HG02840 (cell line): Measurements from ENCODE around the gene VPS9D1.
"Not testable (repeated sequence)": the region's sequence is repeated elsewhere in the genome, so short reads cannot be mapped to it uniquely, and the experiment has no call there.

Source experiments
- ATAC-seq: cut with Tn5 transposase; IDR thresholded peaks from one replicate; pipeline ENCODE4 v1.9.1; 2021; ENCODE audit warnings: mild to moderate bottlenecking, moderate library complexity, moderate number of reproducible peaks; ENCODE audit not compliant: unreplicated experiment, low FRiP score

Gene VPS9D1

DNA sequence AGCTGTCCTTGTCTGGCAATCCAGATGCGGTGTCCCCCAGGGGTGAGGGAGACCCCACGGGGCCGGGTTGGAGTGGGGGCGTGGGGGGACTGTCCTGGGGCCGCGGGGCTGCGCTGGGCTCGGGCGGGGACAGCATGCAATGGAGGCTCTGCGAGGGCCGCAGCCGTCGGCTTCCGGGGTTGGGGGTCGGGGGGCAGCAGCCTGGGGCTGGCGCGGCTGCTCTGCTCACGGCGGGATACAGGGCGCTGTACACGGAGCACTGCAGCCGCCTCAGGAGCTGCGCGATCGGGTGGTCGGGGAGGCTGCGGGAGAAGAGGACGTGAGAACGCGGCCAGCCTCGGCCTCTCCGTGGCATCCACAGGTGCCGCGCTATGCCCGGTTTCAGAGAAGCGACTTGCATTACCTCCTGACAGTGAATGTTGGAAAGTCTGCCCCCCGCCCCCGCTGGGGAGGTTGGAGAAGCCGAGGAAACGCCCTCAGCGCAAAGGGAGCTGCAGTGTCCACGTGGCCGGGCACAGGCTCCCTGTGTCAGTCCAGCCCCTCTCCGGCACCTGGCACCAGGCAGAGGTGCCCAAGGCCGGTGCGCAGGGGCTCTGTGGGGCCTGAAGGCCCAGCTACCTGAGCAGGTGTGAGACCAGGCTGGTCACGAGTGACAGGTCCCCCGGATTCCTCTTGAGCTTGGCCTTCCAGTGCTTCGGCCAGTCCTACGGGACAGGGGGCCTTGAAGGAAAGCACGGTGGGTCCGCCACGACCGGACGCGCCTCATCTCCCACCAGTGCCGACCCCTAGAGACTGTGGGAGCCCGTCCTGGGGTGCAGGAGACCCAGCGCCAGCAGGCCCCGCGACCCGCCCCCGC lies 9.8 kb downstream of the VPS9D1 start:
- no peak for ATAC-seq

DNA sequence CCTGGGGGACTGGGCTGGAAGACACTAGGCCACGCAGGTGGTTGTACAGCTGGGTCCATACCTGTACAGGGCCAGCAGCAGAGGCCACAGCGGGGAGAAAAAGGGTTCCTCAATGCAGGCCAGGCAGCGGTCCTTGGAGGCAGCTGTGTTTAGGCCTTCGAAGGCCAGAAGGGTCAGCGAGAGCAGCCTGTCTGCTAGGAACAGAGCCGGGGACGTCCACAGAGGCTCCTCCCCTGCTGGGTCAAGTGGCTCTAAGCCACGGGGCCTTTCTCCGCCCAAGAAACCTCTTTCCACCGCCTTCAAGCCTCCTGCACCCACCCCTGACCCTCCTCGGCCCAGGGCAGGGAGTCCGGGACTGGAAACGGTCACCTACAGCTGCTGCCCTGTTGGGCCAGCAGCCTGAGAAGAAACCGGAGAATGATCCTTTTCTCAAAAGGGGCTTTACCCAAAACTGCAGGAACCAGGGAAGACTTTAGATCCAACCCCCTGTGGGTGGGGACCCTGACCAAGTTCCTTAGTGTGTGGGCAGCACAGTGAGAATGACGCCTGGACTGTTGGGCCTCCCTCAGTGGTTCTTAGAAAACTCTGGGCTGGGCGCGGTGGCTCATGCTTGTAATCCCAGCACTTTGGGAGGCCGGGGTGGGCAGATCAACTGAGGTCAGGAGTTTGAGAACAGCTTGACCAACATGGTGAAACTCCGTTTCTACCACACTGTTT lies 10.8 kb downstream of the VPS9D1 start:
- ATAC-seq = no peak

DNA sequence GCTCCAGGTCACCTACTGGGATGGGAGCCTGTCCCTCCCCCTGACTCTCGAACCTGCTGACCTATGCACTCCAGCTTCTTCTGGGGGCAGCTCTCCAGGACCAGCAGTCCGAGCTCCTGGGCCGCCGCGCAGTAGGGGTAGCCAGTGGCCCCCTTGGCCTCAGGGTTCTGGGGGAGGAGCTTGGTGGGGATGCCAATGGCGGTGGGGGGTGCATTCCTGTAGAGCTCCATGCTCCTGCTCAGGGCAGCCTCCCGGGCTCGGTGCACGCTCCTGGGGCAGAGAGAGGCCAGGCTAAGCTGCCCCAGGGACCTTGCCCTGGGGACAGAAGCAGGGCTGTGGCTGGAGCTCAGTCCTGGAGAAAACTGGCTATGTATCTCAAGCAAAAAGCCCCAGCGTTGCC lies 11.5 kb downstream of the VPS9D1 start:
- no peak for ATAC-seq

DNA sequence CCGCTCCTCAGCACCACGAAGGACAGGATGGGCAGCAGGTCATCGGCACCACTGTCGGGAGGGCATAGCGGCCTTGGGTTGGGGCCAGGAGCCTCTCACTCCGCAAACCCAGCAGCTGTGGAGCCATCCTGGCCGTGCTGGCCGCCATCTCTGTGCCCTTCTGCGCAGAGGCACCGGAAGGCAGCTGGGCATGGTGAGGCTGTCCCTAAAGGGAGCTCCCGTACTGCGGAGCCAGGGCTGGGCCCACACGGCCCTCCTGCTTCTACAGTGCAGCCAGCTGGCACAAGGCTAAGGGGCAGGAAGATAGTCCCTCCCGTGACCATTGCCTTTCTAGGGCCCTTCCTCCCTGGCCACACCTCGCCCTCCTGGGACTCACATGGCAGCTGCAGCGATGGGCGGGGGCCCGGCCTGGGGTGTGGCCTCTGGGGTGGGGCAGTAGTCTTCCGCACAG lies 12.2 kb downstream of the VPS9D1 start:
- no peak for ATAC-seq

DNA sequence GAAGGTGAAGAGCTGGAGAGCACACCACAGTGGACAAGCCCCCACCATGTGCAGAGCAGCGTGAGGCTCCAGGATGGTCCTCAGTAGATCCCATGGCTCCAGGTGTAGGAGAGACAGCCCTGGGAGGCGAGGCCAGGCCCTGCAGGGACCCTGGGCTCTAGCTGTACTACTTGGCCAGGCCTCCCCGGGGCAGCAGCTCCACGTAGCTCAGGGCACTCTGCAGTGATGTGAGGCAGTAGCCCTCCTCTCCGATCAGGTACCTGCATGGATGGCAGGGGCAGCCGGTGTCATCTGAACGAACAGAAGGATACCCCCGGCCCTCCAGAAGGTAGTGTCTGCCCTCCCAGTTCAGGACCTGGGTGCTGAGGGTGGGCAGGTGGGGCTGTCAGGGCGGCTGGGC lies 13.0 kb downstream of the VPS9D1 start:
- no peak for ATAC-seq

DNA sequence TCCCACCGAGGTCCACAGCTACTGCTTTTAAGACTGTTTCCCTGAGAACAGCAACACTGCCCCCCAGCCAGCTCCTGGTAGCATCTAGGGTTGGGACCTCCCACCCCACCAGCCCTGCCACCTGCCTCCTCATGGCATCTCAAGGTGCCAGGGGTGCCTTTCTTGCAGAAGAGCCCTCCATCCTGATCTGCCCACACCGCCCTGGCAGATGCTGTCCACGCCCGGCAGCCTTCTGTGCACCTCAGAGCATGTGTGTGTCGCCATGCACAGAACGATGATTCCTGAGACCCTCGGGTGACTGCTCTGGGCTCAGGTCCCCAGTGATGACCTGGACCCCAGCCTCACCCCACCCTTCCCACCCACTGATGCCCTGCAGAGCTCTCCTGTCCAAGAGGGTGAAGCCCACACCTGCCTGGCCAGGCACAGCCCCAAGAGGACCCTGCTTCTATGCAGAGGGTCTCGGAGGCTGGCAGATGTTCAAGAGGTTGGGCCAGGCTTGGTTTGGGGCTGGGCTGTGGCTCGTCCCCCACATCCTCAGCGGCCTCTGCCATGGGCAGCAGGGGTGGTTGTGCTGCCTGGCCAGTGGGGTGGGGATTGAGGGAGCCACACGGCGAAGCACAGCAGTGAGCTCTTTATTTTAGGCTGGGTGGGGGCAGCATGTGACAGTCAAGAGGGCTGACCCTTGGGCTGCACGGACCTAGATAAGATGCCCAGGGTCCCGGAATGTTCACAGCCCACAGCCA lies 14.0 kb downstream of the VPS9D1 start:
- ATAC-seq = no peak

DNA sequence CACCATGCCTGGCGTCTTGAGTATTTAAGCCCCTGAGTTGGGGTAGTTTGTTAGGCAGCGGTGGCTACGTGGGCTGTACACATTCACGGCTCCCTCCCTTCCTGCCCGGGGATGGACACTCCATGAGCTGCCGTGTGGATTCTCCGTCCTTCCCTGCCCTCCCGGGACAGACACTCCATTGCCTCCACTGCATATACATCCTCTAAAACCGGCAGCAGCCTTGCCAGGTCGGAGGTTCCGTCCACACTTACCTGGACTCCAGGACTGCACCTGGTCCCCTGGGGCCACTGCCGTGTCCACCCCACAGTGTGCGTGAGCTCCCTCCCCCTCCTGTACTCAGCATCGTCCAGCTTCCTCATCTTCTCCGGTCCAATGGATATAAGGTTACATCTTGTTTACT lies 15.7 kb downstream of the VPS9D1 start:
- no peak for ATAC-seq

DNA sequence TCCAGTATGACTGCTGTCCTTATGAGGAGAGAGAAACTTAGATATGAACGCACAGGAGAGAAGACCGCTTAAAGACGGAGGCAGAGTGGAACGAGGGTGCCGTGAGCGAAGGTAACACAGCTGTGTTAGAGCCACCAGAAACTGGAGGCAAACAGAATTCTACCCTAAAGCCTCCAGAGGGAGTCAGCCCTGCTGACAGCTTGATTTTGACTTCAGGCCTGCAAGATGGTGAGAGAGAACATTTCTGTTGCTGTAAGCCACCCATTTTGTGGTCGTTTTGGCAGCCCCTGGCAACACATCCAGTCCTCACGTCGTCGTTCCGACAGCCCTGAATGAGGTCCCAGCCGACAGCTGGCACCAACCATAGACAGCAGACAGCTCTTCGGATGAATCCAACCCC lies 16.4 kb downstream of the VPS9D1 start:
- ATAC-seq = no peak

DNA sequence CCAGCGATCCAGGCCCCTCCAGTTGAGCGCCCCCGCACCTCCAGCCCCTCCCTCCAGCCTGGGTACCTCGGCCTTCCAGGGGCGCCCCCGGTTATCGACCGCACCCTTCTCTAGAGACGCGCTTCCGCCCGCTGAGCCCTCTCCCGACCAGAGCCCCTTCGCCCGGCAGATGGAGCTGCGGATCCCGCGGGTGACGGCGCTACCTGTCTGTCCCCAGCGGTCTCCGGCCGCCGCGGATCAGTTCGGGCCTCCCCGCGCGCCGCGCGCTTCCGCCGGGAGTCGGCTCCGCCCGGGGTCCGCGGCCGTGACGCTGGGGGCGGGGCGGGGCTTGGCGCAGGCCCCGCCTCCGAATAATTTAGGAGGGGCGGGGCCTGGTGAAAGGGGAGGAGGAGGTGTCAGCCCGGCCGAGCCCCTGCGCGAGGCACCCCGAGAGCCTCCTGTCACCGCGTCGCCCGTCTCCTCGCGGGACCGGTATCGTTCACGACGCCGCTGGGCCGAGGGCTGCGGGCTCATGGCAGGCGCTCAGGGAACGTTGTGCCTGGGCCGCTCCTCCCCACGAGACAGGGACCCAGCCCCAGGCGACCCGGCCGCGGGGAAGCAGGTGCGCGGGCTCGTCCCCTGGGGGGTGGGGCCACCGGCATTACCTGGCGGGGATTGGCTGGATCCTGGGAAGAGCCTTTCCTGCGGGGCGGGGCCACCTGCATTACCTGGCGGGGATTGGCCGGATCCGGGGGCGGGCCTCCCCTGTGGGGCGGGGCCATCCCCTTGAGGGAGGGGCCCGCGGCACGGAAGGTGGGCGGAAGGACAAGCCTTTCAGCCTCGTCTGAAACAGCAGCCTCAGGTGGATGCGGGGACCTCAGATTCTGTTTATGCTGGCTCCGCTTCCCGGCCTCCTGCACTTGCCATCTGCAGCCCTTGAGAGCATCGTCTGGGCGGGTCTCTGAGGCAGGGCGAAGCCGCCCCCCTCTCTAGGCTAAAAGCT lies 19.0 kb downstream of the VPS9D1 start, which contains the start of gene SPATA2L:
TSS of gene SPATA2L (minus strand) at position 281 of the 982 bp plus-strand sequence. CDS start 473 bp downstream, outside the sequence.
- ATAC-seq = peak; percentile 61

DNA sequence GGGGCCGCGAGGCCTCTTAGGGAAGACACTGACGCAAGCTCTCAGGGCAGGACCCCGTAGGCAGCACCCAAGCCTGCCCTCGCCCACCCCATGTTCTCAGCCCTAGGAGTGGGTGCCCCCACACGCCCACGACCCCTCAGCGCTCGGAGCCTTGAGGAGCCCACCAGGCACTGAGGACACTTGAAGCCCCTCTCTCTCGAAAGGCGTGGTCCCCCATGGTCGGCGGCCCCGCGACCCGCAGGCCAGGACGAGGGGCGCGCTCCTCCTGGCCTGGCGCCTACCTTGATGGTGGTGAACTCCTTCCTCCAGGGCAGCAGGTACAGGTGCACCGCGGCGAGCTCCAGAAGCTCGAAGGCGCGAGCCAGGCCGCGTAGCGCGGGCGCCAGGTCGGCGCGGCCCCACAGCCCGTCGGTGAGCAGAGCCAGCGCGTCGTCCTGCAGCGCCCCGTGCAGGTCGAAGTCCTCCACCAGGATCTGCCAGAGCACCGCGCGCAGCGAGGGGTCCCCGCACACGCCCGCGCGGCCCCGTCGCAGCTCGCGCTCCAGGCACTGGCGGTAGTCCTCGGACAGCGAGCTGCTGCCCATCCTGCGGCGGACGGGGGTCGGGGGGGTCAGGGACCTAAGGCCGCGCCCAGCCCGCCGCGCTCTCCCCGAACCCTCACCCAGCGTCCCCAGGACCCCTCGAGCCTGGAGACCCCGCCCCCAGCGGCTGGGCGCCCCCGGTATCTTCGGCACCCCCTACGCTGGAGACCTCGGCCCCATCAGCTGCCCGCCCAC lies 19.9 kb downstream of the VPS9D1 start:
- ATAC-seq = no peak

DNA sequence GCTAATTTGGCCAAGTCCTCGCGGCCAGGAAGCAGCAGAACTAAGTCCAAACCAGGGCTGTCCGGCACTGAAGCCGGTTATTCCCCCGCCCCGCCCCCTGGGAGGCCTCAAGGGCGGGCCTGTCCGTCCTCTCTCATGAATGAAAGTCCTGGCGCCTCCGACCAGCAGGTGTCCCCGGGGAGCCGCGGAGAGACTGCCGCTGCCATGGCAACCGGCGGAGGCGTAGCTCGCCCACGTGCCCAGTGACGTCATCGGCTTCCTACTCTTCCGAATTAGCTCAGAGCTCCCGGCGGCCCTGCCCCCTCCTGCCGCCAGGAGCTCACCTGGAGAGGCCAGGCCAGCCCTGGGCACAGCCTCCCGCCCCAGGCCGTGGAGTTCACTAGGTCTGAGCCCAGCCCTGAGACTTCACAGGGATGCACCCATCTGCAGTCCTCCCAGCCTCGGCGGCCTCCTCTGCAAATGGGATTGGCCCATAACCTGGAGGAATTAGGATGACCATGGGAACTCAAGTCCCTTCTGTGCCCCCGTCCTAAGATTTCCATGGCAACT lies 20.5 kb downstream of the VPS9D1 start:
- no peak for ATAC-seq

DNA sequence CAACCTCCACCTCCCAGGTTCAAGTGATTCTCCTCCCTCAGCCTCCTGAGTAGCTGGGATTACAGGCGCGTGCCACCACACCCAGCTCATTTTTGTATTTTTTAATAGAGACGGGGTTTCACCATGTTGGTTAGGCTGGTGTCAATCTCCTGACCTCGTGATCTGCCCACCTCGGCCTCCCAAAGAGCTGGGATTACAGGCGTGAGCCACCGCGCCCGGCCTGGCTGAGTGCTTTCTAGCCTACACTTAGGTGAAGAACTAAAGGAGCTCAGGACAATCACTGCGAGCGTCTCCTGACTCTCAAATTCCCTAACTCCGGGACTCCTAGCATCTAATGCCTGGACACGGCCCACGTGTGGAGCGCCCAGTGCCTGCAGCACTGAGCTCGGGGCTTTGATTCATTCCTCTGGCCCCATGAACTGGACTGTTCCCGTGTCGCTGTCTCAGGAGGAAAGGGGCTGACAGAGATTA lies 21.0 kb downstream of the VPS9D1 start:
- not testable (repeated sequence) for ATAC-seq

DNA sequence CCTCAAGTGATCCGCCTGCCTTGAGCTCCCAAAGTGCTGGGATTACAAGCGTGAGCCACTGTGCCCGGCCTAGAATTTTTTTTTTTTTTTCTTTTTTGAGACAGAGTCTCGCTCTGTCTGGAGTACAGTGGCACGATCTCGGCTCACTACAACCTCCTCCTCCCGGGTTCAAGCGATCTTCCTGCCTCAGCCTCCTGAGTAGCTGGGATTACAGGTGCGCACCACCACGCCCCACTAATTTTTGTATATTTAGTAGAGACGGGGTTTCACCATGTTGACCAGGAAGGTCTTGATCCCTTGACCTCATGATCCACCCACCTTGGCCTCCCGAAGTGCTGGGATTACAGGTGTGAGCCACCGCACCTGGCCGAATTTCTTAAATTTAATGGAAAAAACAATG lies 22.0 kb downstream of the VPS9D1 start:
- ATAC-seq = not testable (repeated sequence)

DNA sequence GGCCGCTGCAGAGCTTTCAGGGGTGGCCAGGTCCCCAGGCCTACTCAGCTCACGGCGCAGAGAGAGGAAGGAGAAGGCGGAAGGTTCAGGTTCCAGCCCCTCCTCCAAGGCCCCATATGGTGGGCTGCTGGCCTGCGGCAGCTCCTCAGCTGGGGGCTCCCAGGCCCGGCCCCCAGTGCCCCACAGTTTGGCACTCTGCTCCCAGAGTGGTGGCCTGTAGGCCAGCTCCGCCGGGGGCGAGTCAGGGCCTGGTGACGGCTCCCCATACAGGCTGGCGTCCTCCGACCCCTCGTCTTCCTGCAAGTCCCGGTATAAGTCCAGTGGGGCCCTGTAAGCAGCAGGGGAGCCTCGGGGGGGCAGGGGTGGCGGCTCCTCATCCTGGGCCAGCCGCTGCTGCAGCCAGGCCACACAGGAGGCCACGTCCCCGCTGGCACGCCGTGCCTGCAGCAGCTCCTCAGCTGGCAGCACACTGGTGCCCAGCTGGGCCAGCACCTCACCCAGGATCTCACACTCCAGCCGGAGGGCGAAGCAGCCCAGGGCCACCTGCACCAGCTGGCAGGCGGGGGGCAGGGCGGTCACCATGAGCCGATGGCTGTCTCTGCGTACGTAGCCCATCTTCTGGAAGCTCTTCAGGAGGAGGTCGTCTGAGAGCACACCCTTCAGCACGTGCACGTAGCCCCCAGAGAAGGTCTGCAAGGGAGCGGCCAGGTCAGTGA lies 22.9 kb downstream of the VPS9D1 start:
- ATAC-seq = no peak

DNA sequence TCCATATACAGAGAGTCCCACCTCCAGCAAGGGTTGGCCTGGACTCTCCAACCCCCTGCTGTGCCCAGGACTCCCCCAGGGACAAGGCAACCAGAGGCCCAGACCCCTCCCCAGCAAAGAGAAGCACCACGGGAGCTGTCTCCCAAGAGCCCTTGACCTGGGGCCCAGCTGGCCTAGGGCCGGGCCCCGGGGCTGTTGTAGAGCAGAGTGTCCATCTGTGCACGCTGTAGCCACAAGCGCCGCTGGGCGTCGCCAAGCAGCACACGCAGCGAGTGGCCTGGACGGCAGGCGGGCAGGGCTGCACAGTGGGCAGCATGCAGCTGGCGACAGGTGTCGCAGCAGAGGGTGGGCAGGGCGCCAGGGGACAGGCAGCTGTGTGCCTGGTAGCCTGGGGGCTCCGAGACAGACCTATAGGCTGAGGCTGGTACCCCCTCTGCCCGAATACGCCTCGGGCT lies 23.5 kb downstream of the VPS9D1 start:
- no peak for ATAC-seq

DNA sequence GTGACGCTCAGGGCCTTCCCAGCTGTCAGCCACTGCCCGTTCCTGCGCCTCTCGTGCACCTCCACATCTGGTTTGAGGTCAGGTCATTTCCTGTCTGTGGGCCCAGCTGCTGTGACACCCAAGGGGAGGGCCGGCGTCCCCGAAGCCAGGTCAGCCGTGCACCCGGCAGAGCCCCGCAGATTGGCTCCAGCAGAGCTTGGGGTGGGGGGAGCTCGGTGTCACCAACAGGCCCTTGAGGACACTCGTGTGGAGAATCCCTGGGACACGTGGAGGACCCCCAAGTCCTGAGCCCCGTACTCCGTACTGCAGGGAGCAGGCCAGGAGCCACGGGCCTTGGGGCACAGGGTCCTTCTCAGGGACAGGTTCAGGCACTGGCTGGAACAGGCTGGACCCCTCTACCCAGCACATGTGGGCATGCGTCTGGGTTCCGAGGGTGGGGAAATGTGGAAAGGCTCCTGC lies 24.0 kb downstream of the VPS9D1 start:
- no peak for ATAC-seq

DNA sequence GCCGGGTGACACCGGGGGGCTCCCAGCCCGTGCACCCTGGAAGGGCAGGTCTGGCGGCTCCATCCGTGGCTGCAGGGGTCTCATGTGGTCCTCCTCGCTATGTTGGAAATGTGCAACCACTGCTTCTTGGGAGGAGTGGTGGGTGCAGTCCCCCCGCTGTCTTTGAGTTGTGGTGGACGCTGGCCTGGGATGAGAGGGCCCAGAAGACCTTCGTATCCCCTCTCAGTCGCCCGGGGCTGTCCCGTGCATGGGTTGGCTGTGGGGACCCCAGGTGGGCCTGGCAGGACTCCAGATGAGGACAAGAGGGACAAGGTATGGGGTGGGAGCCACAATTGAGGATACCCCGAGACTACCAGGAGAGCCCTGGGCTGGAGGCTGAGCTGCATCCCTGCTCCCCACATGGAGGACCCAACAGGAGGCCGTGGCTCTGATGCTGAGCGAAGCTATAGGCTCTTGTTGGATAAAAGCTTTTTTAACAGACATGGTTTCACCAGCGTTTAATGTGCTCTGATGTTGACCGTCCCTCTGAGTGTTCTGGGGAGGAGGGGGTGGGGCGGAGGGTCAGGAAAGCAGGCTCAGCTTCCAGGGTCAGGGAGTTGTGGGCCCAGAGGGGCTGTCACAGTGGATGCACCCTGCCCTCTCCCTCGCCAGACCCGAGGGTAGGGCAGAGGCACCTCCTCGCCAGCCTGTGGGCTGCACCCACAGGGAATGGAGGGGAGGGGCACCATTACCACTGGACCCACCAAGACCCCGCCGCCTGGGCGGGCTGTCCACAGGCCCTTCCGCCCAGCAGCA lies 24.6 kb downstream of the VPS9D1 start:
- ATAC-seq = no peak
